ENCODE data around the gene SKIC3. TPM values are rescaled to one million over a fixed set of nuclear protein-coding genes. Genes with fewer than 3 reads are reported as not detected.

Gene SKIC3
- total RNA-seq, 1 donor from 2014 or later = 62.0 TPM

GRCh38 chr5:95520206-95520605 is 34.6 kb downstream of the SKIC3 start:
- Histone ChIP-seq H3K4me3 (no peak overlapping the region), H3K27ac (replicated peaks) (no peak overlapping the region), H3K36me3 (peaks cover 97% of the 10 kb centered on the region), H3K9me3 (replicated peaks) (no peaks in the 10 kb centered on the region), H3K27me3 (ENCODE audit: low read depth) (no peaks in the 10 kb centered on the region), H3K4me1 (no peaks in the 10 kb centered on the region)
- intact Hi-C loops (cut with micrococcal nuclease) = no loop called here
- DNase-seq = no peak
- TF ChIP-seq, protein P1, sequence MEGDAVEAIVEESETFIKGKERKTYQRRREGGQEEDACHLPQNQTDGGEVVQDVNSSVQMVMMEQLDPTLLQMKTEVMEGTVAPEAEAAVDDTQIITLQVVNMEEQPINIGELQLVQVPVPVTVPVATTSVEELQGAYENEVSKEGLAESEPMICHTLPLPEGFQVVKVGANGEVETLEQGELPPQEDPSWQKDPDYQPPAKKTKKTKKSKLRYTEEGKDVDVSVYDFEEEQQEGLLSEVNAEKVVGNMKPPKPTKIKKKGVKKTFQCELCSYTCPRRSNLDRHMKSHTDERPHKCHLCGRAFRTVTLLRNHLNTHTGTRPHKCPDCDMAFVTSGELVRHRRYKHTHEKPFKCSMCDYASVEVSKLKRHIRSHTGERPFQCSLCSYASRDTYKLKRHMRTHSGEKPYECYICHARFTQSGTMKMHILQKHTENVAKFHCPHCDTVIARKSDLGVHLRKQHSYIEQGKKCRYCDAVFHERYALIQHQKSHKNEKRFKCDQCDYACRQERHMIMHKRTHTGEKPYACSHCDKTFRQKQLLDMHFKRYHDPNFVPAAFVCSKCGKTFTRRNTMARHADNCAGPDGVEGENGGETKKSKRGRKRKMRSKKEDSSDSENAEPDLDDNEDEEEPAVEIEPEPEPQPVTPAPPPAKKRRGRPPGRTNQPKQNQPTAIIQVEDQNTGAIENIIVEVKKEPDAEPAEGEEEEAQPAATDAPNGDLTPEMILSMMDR (IDR thresholded peaks at IDR 0.05; ENCODE audit: borderline replicate concordance) = no peak

DNA sequence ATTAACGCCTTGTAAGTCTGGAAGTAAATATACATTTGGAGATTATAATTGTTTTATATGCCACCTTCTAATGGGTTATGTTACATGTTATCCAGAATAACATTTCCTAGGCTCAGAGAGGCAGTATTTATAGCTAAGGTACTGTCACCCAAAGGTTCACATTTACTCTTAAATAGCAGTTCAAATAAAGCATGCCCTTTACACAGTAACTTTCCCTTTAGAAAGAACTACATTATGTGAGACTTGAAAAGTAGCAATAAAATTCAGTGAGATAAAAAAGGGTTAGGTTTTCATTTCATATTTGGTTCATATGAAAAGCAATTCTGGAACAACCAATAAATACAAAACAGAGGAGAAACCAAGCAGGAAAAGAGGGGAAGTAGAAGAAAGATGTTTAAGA is 35.1 kb downstream of the SKIC3 start:
- no peak for DNase-seq
- intact Hi-C loops (cut with micrococcal nuclease) = no loop called here
- TF ChIP-seq, protein P1 (IDR thresholded peaks at IDR 0.05; ENCODE audit: borderline replicate concordance) = no peak
- Histone ChIP-seq H3K36me3 (peaks cover 97% of the 10 kb centered on the region), H3K9me3 (replicated peaks) (no peaks in the 10 kb centered on the region), H3K4me1 (no peaks in the 10 kb centered on the region), H3K27ac (replicated peaks) (no peak overlapping the region), H3K27me3 (ENCODE audit: low read depth) (no peaks in the 10 kb centered on the region), H3K4me3 (no peak overlapping the region)

GRCh38 chr5:95519151-95519550 is 35.6 kb downstream of the SKIC3 start:
- H3K27ac ChIP-seq (replicated peaks) = no peak overlapping the region
- no peak overlapping the region for H3K4me3 ChIP-seq
- no peaks in the 10 kb centered on the region for H3K9me3 ChIP-seq (replicated peaks)
- intact Hi-C loops (cut with micrococcal nuclease) = no loop called here
- H3K36me3 ChIP-seq = peaks cover 97% of the 10 kb centered on the region
- H3K4me1 ChIP-seq = no peaks in the 10 kb centered on the region
- DNase-seq = no peak
- TF ChIP-seq, protein P1 (IDR thresholded peaks at IDR 0.05; ENCODE audit: borderline replicate concordance) = no peak
- H3K27me3 ChIP-seq (ENCODE audit: low read depth) = no peaks in the 10 kb centered on the region

DNA sequence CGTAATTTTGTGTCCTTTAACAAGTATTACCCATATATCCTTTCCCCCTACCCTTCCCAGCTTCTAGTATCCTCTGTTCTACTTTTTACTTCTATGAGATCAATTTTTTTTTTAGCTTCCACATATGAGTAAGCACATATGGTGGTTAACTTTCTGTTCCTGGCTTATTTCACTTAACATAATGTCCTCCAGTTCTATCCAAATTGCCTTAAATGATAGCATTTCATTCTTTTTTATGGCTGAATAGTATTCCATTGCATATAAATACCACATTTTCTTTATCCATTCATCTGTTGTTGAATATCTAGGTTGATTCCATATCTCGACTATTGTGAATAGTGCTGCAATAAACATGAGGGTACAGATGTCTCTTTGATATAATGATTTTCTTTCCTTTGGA is 36.4 kb downstream of the SKIC3 start:
- no peak overlapping the region for H3K4me3 ChIP-seq
- TF ChIP-seq, protein P1 (IDR thresholded peaks at IDR 0.05; ENCODE audit: borderline replicate concordance) = no peak
- H3K27me3 ChIP-seq (ENCODE audit: low read depth) = no peaks in the 10 kb centered on the region
- H3K36me3 ChIP-seq = peaks cover 97% of the 10 kb centered on the region
- H3K9me3 ChIP-seq (replicated peaks) = no peaks in the 10 kb centered on the region
- no peaks in the 10 kb centered on the region for H3K4me1 ChIP-seq
- H3K27ac ChIP-seq (replicated peaks) = no peak overlapping the region
- no peak for DNase-seq
- intact Hi-C loops (cut with micrococcal nuclease) = no loop called here

- DNase-seq = no peak
- no peak overlapping the region for H3K27ac ChIP-seq (replicated peaks)
- no peaks in the 10 kb centered on the region for H3K27me3 ChIP-seq (ENCODE audit: low read depth)
- no peaks in the 10 kb centered on the region for H3K4me1 ChIP-seq
- intact Hi-C loops (cut with micrococcal nuclease) = no loop called here
- peaks cover 99% of the 10 kb centered on the region for H3K36me3 ChIP-seq
- TF ChIP-seq, protein P1 (IDR thresholded peaks at IDR 0.05; ENCODE audit: borderline replicate concordance) = no peak
- H3K4me3 ChIP-seq = no peak overlapping the region
- no peaks in the 10 kb centered on the region for H3K9me3 ChIP-seq (replicated peaks)
These were observed 43.2 kb downstream of the SKIC3 start for GRCh38 chr5:95511606-95512005.

- Histone ChIP-seq H3K4me1 (no peaks in the 10 kb centered on the region), H3K36me3 (peaks cover 96% of the 10 kb centered on the region), H3K27ac (replicated peaks) (no peak overlapping the region), H3K27me3 (ENCODE audit: low read depth) (no peaks in the 10 kb centered on the region), H3K9me3 (replicated peaks) (no peaks in the 10 kb centered on the region), H3K4me3 (no peak overlapping the region)
- DNase-seq = no peak
- intact Hi-C loops (cut with micrococcal nuclease) = no loop called here
- TF ChIP-seq, protein P1 (IDR thresholded peaks at IDR 0.05; ENCODE audit: borderline replicate concordance) = no peak
These were observed 46.2 kb downstream of the SKIC3 start for GRCh38 chr5:95508550-95508949.
